ENCODE measurements around the gene TNKS2. TPM values are rescaled to one million over a fixed set of nuclear protein-coding genes. Genes with fewer than 3 reads are reported as not detected.

TNKS2 gene
- polyA plus RNA-seq, 1 of the 3 experiments (the other 2 are of a cell fraction): 12.5 TPM

- TF ChIP-seq RCOR1 (IDR thresholded peaks at IDR 0.05; ENCODE audit: low read length) (no peak), JUND (IDR thresholded peaks at IDR 0.05) (peak; percentile 96), RFX5 (IDR thresholded peaks at IDR 0.05; ENCODE audit: low read length) (no peak), NFIC (IDR thresholded peaks at IDR 0.05; ENCODE audit: borderline replicate concordance) (no peak), YY1 (IDR thresholded peaks at IDR 0.05; ENCODE audit: low read depth) (no peak)
These were observed 103.8 kb downstream of the TNKS2 start (continued) for GRCh38 chr10:91901784-91902677.

GRCh38 chr10:91907033-91907594 is 108.9 kb downstream of the TNKS2 start:
- no peaks in the 10 kb centered on the region; the same call in 1 of the 2 replicates for H3K79me2 ChIP-seq (ENCODE audit: insufficient read depth)
- H3K27me3 ChIP-seq (ENCODE audit: insufficient read depth): no peaks in the 10 kb centered on the region
- POLR2A ChIA-PET: interaction anchor here (1.2 kb wide), 1 partner anchor 18 kb away, joined by 3 read pairs; no protein-coding TSS in a partner anchor
- peaks cover 0 to 3% of the 10 kb centered on the region in 2 experiments for H3K36me3 ChIP-seq (replicated peaks in 1 of 2; ENCODE audit: control insufficient read depth in 1 of 2, insufficient read depth in 2 of 2, low read length in 1 of 2)
- 98% methylated on average over 5 of the region's 5 CpGs for WGBS (ENCODE audit: low lambda C conversion rate)
- peak overlapping the region; percentile 92; the same call in 1 of the 2 replicates for H3K4me2 ChIP-seq
- H3K27ac ChIP-seq (ENCODE audit: low read depth in 2 of 2, low read length in 1 of 2): no peak overlapping the region
- no peak overlapping the region for H2AFZ ChIP-seq (ENCODE audit: low read depth)
- peak overlapping the region in 1 of 2 experiments; percentile 80; a peak in 2 of 4 replicates for H3K4me3 ChIP-seq (ENCODE audit: low read depth in 2 of 2, low read length in 1 of 2)
- CTCF ChIA-PET: interaction anchor here (0.6 to 3.1 kb wide), 6 partner anchors 8 to 148 kb away, joined by 3 to 24 read pairs (median 4); no protein-coding TSS in a partner anchor
- H3K9me3 ChIP-seq: no peaks in the 10 kb centered on the region; the same call in 1 of the 2 replicates
- no peak overlapping the region for H3K9ac ChIP-seq
- peaks cover 18% of the 10 kb centered on the region for H3F3A ChIP-seq (replicated peaks; ENCODE audit: insufficient read depth)
- TF ChIP-seq FOSL2 (IDR thresholded peaks at IDR 0.05; ENCODE audit: borderline replicate concordance, low read depth) (no peak), YY1 (IDR thresholded peaks at IDR 0.05; ENCODE audit: low read depth) (no peak)
- no peak for DNase-seq
- peaks cover 2 to 9% of the 10 kb centered on the region in 2 experiments; a peak in 3 of 4 replicates for H3K4me1 ChIP-seq (ENCODE audit: control insufficient read depth in 1 of 2, insufficient read depth in 2 of 2, low read depth in 1 of 2, low read length in 1 of 2)
- H3K9me2 ChIP-seq: no peaks in the 10 kb centered on the region
- no peaks in the 10 kb centered on the region for H4K20me1 ChIP-seq (ENCODE audit: insufficient read depth)

GRCh38 chr10:91907914-91908336 is 109.7 kb downstream of the TNKS2 start:
- POLR2A ChIA-PET: interaction anchor here (1.0 to 2.0 kb wide), 3 partner anchors 16 to 21 kb away, joined by 3 to 11 read pairs (median 4); partner anchors contain the start of gene BTAF1

More at GRCh38 chr10:91907914-91908336, 109.7 kb downstream of the TNKS2 start:
- H3K79me2 ChIP-seq (ENCODE audit: insufficient read depth): no peaks in the 10 kb centered on the region; the same call in 1 of the 2 replicates
- TF ChIP-seq FOXM1 (IDR thresholded peaks at IDR 0.05; ENCODE audit: low read depth): no peak
- TF ChIP-seq RFX5 (IDR thresholded peaks at IDR 0.05; ENCODE audit: low read length): no peak
- TF ChIP-seq IRF3 (IDR thresholded peaks at IDR 0.05; ENCODE audit: low read depth, low read length): no peak
- no peak for TF ChIP-seq RXRA (IDR thresholded peaks at IDR 0.05; ENCODE audit: borderline replicate concordance, low read depth)
- TF ChIP-seq RCOR1 (IDR thresholded peaks at IDR 0.05; ENCODE audit: low read length): no peak
- TF ChIP-seq RAD21 (IDR thresholded peaks at IDR 0.05; ENCODE audit: low read length): no peak
- no peak for TF ChIP-seq CTCF (IDR thresholded peaks at IDR 0.05)
- no peaks in the 10 kb centered on the region; the same call in 1 of the 2 replicates for H3K9me3 ChIP-seq
- CTCF ChIA-PET: interaction anchor here (0.7 to 3.1 kb wide), 12 partner anchors 9 to 518 kb away, joined by 3 to 24 read pairs (median 4); partner anchors contain the start of genes BTAF1 and TNKS2
- no peaks in the 10 kb centered on the region for H4K20me1 ChIP-seq (ENCODE audit: insufficient read depth)
- H3K4me3 ChIP-seq (ENCODE audit: low read depth in 2 of 2, low read length in 1 of 2): peak overlapping the region; percentile 74 to 80
- H3K27me3 ChIP-seq (ENCODE audit: insufficient read depth): no peaks in the 10 kb centered on the region
- peak overlapping the region; percentile 62; the same call in 1 of the 2 replicates for H3K9ac ChIP-seq
- peak overlapping the region in 1 of 2 experiments; percentile 36; a peak in 1 of 4 replicates for H3K27ac ChIP-seq (ENCODE audit: low read depth in 2 of 2, low read length in 1 of 2)
- 20% methylated on average over 10 of the region's 18 CpGs for WGBS (ENCODE audit: low lambda C conversion rate)
- H3F3A ChIP-seq (replicated peaks; ENCODE audit: insufficient read depth): peaks cover 12% of the 10 kb centered on the region
- peak overlapping the region; percentile 86 for H2AFZ ChIP-seq (ENCODE audit: low read depth)
- no peaks in the 10 kb centered on the region for H3K9me2 ChIP-seq
- peak overlapping the region; percentile 92 for H3K4me2 ChIP-seq
- no peak for DNase-seq
- peaks cover 0 to 3% of the 10 kb centered on the region in 2 experiments for H3K36me3 ChIP-seq (replicated peaks in 1 of 2; ENCODE audit: control insufficient read depth in 1 of 2, insufficient read depth in 2 of 2, low read length in 1 of 2)
- peaks cover 2 to 3% of the 10 kb centered on the region in 2 experiments; a peak in 1 of 4 replicates for H3K4me1 ChIP-seq (ENCODE audit: control insufficient read depth in 1 of 2, insufficient read depth in 2 of 2, low read depth in 1 of 2, low read length in 1 of 2)
